COLO829 (cell line): ENCODE results near the gene SLC25A51.
"Not testable (repeated sequence)": the region's sequence is repeated elsewhere in the genome, so short reads cannot be mapped to it uniquely, and the experiment has no call there.

Experiments
- DNase-seq: peaks from one replicate; pipeline ENCODE4 v3.0.0; 2012; ENCODE audit warnings: low spot score

The SLC25A51 gene

GRCh38 chr9:37902796-37903646 is 906 bp downstream of the SLC25A51 start:
- DNase-seq: no peak

- DNase-seq: no peak
Observed at GRCh38 chr9:37902131-37902530, 1.8 kb downstream of the SLC25A51 start.

- DNase-seq: no peak
Observed at GRCh38 chr9:37899041-37899440, 4.9 kb downstream of the SLC25A51 start.

GRCh38 chr9:37897665-37898064 is 6.3 kb downstream of the SLC25A51 start:
- DNase-seq: no peak

- no peak for DNase-seq
Observed at GRCh38 chr9:37892063-37892462, 11.9 kb downstream of the SLC25A51 start.

- DNase-seq: not testable (repeated sequence)
Observed at GRCh38 chr9:37891042-37891441, 12.9 kb downstream of the SLC25A51 start.

- DNase-seq: no peak
Observed at GRCh38 chr9:37889536-37889935, 14.4 kb downstream of the SLC25A51 start.

GRCh38 chr9:37887977-37888583 is 15.8 kb downstream of the SLC25A51 start:
- DNase-seq: not testable (repeated sequence)

GRCh38 chr9:37880916-37881479 is 22.9 kb downstream of the SLC25A51 start:
- DNase-seq: no peak

- no peak for DNase-seq
Observed at GRCh38 chr9:37876376-37876775, 27.6 kb downstream of the SLC25A51 start.

- DNase-seq: no peak
Observed at GRCh38 chr9:37873955-37874354, 30.0 kb downstream of the SLC25A51 start.

GRCh38 chr9:37870799-37871176 is 33.1 kb downstream of the SLC25A51 start:
- DNase-seq: no peak

- DNase-seq: no peak
Observed at GRCh38 chr9:37870081-37870798, 33.7 kb downstream of the SLC25A51 start.

- DNase-seq: no peak
Observed at GRCh38 chr9:37862530-37862929, 41.4 kb downstream of the SLC25A51 start.

GRCh38 chr9:37859043-37859442 is 44.9 kb downstream of the SLC25A51 start:
- no peak for DNase-seq

GRCh38 chr9:37856551-37856950 is 47.4 kb downstream of the SLC25A51 start:
- DNase-seq: no peak

- DNase-seq: no peak
Observed at GRCh38 chr9:37852222-37852621, 51.7 kb downstream of the SLC25A51 start.

- DNase-seq: peak; percentile 41
Observed at GRCh38 chr9:37840560-37841194, 63.2 kb downstream of the SLC25A51 start.

- no peak for DNase-seq
Observed at GRCh38 chr9:37839496-37840461, 64.1 kb downstream of the SLC25A51 start.
